ENCODE data around the gene COPB1. TPM values are rescaled to one million over a fixed set of nuclear protein-coding genes. Genes with fewer than 3 reads are reported as not detected.

COPB1 gene
- total RNA-seq, 3 donors from 2014 or later, result 95.2 to 139 (median 115) TPM

DNA sequence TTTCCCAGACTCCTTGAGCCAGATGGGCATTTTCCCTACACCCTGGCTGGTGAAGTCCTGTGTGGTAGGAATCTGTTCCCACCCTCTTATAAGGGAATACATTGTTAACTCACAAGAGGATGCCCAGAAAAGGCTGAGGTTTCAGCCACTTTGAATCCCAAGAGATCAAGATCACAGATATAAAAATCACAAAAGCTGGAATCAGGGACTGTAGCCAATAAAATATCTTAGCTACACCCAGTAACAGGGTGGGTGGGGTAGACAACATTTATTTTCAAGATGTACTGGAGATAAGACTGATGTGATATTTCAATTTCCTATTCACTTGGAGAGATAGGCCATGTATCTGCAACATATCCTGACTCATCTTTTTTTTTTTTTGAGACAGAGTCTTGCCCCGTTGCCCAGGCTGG lies 50.3 kb downstream of the COPB1 start:
- DNase-seq (ENCODE audit: low spot score in 2 of 2), result no peak
- Histone ChIP-seq H3K36me3 (no peaks in the 10 kb centered on the region), H3K27me3 (no peaks in the 10 kb centered on the region), H3K9me3 (no peaks in the 10 kb centered on the region), H3K4me1 (no peaks in the 10 kb centered on the region), H3K4me3 (no peak overlapping the region), H3K27ac (no peak overlapping the region)
- intact Hi-C loops (cut with DNase I; ENCODE audit: low total_unique reads), result loop anchor here (10.0 kb wide), 1 partner anchor 145 kb away; no protein-coding TSS in a partner anchor
- no peak for TF ChIP-seq POLR2AphosphoS5 (IDR thresholded peaks at IDR 0.05)

DNA sequence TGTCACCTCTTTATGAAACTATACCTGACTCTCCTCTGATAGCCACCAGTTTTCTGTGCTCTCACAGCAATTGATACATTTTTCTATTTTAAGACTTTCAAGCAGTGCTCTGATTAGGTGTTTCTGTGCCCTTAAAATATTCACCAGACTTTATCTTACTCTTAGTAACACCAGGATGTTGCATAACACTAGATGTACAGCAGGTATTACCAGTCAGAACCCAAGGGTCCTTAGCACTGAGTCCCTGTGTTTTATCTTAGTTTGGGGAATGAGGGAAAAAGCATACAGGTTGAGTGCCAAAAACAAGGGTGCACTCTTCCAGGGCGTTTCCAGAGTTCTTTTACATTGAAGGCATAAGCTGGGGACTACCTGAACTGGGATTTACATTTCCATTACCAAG lies 51.4 kb downstream of the COPB1 start:
- DNase-seq (ENCODE audit: low spot score in 2 of 2), result no peak
- Histone ChIP-seq H3K9me3 (no peaks in the 10 kb centered on the region), H3K36me3 (no peaks in the 10 kb centered on the region), H3K27ac (no peak overlapping the region), H3K4me1 (no peaks in the 10 kb centered on the region), H3K4me3 (no peak overlapping the region), H3K27me3 (no peaks in the 10 kb centered on the region)
- intact Hi-C loops (cut with DNase I; ENCODE audit: low total_unique reads), result loop anchor here (10.0 kb wide), 1 partner anchor 143 kb away; no protein-coding TSS in a partner anchor
- TF ChIP-seq POLR2AphosphoS5 (IDR thresholded peaks at IDR 0.05) (no peak), POLR2A (IDR thresholded peaks at IDR 0.05) (no peak)
- TF ChIP-seq, protein P1, sequence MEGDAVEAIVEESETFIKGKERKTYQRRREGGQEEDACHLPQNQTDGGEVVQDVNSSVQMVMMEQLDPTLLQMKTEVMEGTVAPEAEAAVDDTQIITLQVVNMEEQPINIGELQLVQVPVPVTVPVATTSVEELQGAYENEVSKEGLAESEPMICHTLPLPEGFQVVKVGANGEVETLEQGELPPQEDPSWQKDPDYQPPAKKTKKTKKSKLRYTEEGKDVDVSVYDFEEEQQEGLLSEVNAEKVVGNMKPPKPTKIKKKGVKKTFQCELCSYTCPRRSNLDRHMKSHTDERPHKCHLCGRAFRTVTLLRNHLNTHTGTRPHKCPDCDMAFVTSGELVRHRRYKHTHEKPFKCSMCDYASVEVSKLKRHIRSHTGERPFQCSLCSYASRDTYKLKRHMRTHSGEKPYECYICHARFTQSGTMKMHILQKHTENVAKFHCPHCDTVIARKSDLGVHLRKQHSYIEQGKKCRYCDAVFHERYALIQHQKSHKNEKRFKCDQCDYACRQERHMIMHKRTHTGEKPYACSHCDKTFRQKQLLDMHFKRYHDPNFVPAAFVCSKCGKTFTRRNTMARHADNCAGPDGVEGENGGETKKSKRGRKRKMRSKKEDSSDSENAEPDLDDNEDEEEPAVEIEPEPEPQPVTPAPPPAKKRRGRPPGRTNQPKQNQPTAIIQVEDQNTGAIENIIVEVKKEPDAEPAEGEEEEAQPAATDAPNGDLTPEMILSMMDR (IDR thresholded peaks at IDR 0.05), result no peak

DNA sequence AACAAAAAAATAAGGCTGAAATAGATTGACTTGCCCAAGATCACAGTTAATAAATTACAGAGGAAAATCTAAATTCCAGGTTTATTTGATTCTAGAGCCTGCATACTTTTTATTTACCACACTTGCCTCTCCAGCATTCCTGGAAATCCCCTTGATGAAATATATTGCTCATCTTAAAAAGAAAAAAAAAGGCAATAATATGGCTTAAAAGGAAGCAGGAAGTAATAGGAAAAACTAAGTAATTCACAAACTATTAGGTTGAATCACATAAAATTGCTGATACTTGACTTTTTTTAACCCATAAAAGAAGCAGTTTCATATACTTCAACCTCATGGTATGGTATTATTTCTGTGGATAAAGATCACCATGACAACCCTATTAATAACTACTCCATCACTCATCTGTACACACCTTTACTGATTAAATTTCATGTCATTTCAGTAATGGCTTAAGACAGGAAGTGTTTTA lies 52.9 kb downstream of the COPB1 start:
- Histone ChIP-seq H3K9me3 (no peaks in the 10 kb centered on the region), H3K4me1 (no peaks in the 10 kb centered on the region), H3K4me3 (no peak overlapping the region), H3K27me3 (no peaks in the 10 kb centered on the region), H3K27ac (no peak overlapping the region), H3K36me3 (no peaks in the 10 kb centered on the region)
- TF ChIP-seq POLR2A (IDR thresholded peaks at IDR 0.05) (no peak), POLR2AphosphoS5 (IDR thresholded peaks at IDR 0.05) (no peak)
- TF ChIP-seq, protein P1 (IDR thresholded peaks at IDR 0.05), result no peak
- intact Hi-C loops (cut with DNase I; ENCODE audit: low total_unique reads), result loop anchor here (10.0 kb wide), 1 partner anchor 142 kb away; no protein-coding TSS in a partner anchor
- no peak for DNase-seq (ENCODE audit: low spot score in 2 of 2)

DNA sequence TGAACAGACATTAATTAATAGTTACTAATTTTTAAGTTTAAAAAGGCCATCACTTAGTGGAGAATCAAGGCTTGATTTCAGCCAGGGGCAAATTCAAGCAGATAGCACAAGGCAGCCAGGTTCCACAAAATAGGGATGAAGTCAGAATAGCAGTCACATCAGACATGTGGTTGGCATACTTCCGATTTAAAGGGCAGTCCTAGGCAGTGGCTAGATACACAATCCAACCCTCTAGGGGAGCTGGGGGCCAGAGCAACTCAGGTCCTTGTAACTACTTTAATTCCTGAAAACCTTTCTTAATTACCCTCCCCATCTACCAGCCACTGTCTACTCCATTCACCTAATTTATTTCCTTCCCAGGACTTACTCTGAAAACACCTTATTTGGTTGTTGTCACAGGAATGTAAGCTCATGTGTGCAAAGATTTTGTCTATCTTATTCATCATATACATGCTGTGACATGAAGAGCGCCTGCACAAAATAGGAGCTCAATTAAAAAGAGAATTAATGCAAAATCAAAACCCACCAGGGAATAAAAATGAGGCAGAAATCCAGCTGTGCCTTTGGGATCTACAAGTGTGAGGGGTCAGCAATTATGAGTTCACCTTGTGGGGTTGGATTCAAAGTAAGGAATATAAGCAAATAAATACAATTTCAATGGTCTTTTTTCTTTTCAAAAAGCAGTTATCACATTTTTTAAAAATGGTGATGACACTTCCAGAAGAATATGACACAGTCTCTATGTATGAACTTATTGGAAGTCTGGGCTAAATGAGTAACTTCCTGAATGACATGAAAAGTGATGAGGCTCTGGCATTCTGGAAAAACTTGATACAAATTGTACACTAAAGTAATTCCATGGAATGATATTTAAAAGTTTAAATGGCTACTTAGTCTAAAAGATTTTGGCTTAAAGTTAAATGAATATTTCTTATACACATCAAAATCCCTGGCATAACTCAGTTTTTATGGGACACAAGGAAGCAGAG lies 53.8 kb downstream of the COPB1 start:
- TF ChIP-seq POLR2A (IDR thresholded peaks at IDR 0.05) (no peak), POLR2AphosphoS5 (IDR thresholded peaks at IDR 0.05) (no peak)
- TF ChIP-seq, protein P1 (IDR thresholded peaks at IDR 0.05), result no peak
- Histone ChIP-seq H3K4me3 (no peak overlapping the region), H3K36me3 (no peaks in the 10 kb centered on the region), H3K27ac (no peak overlapping the region), H3K27me3 (no peaks in the 10 kb centered on the region), H3K9me3 (no peaks in the 10 kb centered on the region), H3K4me1 (no peaks in the 10 kb centered on the region)
- intact Hi-C loops (cut with DNase I; ENCODE audit: low total_unique reads), result loop anchor here (10.0 kb wide), 1 partner anchor 141 kb away; no protein-coding TSS in a partner anchor
- no peak for DNase-seq (ENCODE audit: low spot score in 2 of 2)

DNA sequence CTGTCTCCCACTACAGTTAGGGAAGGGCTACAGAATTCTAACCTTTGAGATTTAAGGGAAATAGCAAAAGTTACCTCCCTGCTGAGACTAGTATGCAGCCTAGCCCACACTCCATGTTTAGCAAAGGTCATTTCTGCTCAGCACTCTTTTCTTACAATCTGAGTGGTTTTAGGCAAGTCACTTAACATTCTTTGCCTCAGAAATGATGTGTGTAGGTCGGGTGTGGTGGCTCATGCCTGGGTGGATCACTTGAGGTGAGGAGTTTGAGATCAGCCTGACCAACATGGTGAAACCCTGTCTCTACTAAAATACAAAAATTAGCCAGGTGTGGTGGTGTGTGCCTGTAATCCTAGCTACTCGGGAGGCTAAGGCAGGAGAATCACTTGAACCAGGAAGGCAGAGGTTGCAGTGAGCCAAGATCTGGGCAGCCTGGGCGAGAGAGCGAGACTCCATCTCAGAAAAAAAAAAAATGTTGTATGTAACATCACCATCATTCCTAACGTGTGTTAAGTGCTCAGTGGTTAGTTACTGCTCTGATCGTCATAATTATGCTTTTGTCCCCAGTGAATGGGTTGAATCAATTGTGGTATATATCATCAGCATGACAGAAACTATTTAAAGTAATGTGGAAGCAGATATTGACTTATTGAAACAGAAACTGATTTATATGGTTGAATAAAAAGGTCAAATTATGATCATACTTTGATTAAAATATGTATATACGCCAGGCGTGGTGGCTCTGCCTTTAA lies 55.0 kb downstream of the COPB1 start:
- Histone ChIP-seq H3K27me3 (no peaks in the 10 kb centered on the region), H3K9me3 (no peaks in the 10 kb centered on the region), H3K4me3 (no peak overlapping the region), H3K4me1 (no peaks in the 10 kb centered on the region), H3K36me3 (no peaks in the 10 kb centered on the region), H3K27ac (no peak overlapping the region)
- DNase-seq (ENCODE audit: low spot score in 2 of 2), result no peak
- no peak for TF ChIP-seq POLR2A (IDR thresholded peaks at IDR 0.05)
- TF ChIP-seq, protein P1 (IDR thresholded peaks at IDR 0.05), result no peak
- TF ChIP-seq POLR2AphosphoS5 (IDR thresholded peaks at IDR 0.05), result no peak
- intact Hi-C loops (cut with DNase I; ENCODE audit: low total_unique reads), result loop anchor here (10.0 kb wide), 1 partner anchor 140 kb away; no protein-coding TSS in a partner anchor
